Cerebellar nuclear complex (tissue), 1 donor: ENCODE results near the gene E2F8.

Experiments used
- DNase-seq, 2 experiments: peaks; one replicate each; lab custom pipeline; 2025; lab: John Stamatoyannopoulos, UW

E2F8 gene

GRCh38 chr11:19253153-19253745 is 12.5 kb upstream of the E2F8 start:
- DNase-seq: no peak

GRCh38 chr11:19252394-19253152 is 11.8 kb upstream of the E2F8 start:
- DNase-seq: no peak

- no peak for DNase-seq
Measured at GRCh38 chr11:19251577-19251976, 10.8 kb upstream of the E2F8 start.

GRCh38 chr11:19246816-19247215 is 6.1 kb upstream of the E2F8 start:
- no peak for DNase-seq

GRCh38 chr11:19245351-19245750 is 4.6 kb upstream of the E2F8 start:
- no peak for DNase-seq

GRCh38 chr11:19244621-19245020 is 3.9 kb upstream of the E2F8 start:
- DNase-seq: no peak

- DNase-seq: no peak
Measured at GRCh38 chr11:19244084-19244483, 3.3 kb upstream of the E2F8 start.

- no peak for DNase-seq
Measured at GRCh38 chr11:19243613-19244012, 2.9 kb upstream of the E2F8 start.

- DNase-seq: no peak
Measured at GRCh38 chr11:19243143-19243542, 2.4 kb upstream of the E2F8 start.

GRCh38 chr11:19242179-19242932 is 1.6 kb upstream of the E2F8 start:
- DNase-seq: no peak

- no peak for DNase-seq
Measured at GRCh38 chr11:19241260-19242178, 774 bp upstream of the E2F8 start.

- no peak for DNase-seq
Measured at GRCh38 chr11:19239039-19239438, 1.7 kb downstream of the E2F8 start.

GRCh38 chr11:19237813-19238212 is 2.9 kb downstream of the E2F8 start:
- DNase-seq: no peak

- DNase-seq: no peak
Measured at GRCh38 chr11:19237381-19237780, 3.4 kb downstream of the E2F8 start.

- no peak for DNase-seq
Measured at GRCh38 chr11:19234231-19234817, 6.4 kb downstream of the E2F8 start.

GRCh38 chr11:19232910-19233503 is 7.7 kb downstream of the E2F8 start:
- DNase-seq: no peak

- DNase-seq: no peak
Measured at GRCh38 chr11:19229671-19230070, 11.1 kb downstream of the E2F8 start.

GRCh38 chr11:19228968-19229367 is 11.8 kb downstream of the E2F8 start:
- DNase-seq: no peak

GRCh38 chr11:19226378-19227195 is 14.2 kb downstream of the E2F8 start:
- no peak for DNase-seq

GRCh38 chr11:19225581-19225980 is 15.2 kb downstream of the E2F8 start:
- no peak for DNase-seq
